NCI-H2196 (cell line): Measurements from ENCODE around the gene AOAH.

Source experiments
- DNase-seq: peaks from one replicate; lab custom pipeline; 2025; ENCODE audit not compliant: unreplicated experiment; lab: John Stamatoyannopoulos, UW

AOAH gene

GRCh38 chr7:36692456-36692855 is 31.8 kb downstream of the AOAH start:
- DNase-seq: no peak

GRCh38 chr7:36691983-36692382 is 32.3 kb downstream of the AOAH start:
- no peak for DNase-seq

DNA sequence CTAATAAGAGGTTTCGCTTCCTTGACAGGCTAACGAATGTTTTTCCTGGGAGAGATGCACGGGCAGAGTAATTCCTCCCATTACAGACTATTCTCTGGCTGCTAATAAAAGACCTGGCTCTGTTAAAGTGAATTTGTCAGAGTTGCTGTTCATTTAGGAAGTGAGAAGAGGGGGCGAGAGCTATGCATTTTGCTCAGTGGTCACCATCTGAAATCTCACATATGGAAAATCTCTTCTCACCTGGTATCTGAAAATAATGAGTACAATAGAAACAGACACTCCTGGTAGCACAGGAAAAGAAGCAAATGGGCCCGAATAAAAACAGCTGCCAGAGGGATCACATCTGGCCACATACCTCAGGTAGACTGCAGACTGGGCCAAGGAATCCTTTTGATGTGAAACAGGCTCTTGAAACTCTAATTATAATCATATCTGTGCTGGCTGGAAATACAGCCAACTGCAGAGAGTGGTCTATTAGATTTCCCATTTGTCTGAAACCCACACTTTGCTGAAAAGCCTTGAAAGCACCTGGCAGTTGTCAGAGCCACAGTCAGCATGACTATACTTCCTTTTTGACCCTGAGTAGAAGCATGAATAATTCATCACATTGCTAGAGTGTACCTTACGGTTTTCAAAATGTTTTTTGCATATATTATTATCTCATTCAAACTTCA is 33.6 kb downstream of the AOAH start:
- DNase-seq: no peak

DNA sequence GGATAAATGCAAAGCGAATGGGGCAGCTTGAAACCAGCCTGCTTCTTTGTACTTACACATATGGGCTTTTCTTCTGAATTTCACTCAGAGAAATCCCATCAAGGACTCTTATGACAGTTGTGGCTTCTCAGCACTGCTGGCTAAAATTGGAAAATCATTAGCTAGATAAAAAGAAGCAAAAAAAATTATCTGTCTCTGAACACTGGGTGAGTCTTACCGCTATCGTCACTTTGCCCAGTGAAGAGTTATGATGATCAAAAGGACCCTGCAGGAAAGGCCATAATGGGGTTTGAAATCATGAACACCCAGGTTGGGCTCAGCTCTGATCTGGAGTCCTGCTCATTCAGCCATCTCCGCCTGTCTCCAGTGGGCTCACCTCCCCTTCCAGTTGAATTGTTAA is 34.3 kb downstream of the AOAH start:
- DNase-seq: no peak

DNA sequence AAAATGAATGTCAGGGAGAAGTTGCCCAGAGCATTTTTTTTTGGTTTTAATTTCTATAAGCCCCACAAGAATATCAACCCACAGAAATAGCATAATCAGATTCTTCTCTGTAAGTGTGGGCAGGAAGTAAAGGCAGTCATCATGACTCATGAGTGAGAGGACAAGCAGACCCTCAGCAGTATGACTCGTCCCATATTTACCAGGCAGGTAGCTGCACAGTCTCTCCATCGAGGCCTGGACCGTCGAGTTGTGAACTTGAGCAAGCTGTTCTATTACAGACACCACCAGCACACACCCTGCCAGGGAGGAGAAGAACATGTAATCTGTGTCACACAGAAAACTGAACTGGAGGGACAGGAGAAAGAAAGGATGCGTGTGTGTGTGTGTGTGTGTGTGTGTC is 37.8 kb downstream of the AOAH start:
- DNase-seq: no peak

DNA sequence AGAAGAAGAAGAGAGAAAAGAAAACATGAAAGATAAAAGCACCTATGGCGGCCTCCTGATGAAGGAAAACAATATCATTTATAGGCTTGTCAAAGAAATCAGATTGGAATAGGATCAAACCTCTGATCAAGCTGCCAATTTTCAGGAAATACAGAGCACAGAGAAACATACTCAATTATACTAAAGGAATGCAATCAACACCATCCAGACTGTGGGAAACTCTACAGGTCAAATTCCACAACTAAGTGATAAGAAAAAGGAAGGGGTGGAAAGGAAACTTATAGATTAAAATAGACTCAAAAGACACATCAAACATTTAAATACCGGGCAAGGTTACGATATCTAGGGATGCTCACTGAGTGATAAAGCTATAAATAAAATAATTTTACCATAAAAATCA is 39.3 kb downstream of the AOAH start:
- no peak for DNase-seq

DNA sequence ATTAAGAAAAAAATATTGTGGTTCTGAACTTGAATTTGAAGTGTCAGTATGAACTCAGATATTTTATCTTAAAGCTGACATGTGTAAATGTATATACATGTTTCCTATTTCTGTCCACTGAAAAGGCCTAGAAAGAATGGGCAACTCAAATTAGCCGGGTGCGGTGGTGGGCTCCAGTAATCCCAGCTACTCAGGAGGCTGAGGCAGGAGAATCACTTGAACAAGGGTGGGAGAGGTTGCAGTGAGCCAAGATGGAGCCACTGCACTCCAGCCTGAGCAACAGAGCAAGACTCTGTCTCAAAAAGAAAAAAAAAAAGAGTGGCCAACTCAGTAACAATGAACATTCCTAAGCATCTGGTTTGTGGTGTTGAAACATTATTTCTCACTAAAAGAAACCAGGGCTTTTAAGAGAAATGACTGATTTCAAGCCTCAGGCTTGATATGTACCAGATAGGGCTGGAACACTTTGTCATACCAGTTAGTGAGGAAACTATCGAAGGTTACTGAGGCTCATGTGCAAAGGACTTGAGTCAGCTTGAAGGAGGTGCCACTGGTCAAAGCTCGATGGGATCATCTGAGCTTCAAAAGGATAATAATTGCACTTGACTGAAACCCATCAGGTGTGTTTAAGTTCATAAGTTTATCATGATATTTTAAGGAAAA is 40.5 kb downstream of the AOAH start:
- no peak for DNase-seq

GRCh38 chr7:36683111-36683510 is 41.2 kb downstream of the AOAH start:
- no peak for DNase-seq

- DNase-seq: no peak
Measured at GRCh38 chr7:36682102-36682501, 42.2 kb downstream of the AOAH start.

- DNase-seq: no peak
Measured at GRCh38 chr7:36677769-36678437, 46.4 kb downstream of the AOAH start.

DNA sequence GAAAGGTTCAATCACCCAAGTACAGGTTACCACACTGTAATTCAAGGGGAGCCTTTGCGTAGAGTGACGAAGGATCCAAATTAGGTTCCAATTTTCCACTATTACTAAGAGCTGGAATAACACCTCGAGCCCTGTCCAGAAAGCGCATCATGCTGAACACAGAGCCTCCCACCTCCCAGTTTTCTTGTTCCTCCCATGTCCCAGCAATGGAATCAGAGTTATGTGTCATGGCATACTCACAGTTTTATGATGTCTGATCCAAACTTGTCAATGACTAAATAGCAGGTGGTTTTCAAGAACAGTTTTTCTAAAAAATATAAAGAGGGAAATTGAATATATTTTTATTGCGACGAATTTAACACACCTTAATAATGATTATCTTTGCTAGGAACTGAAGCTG is 50.6 kb downstream of the AOAH start:
- no peak for DNase-seq

GRCh38 chr7:36671432-36671829 is 52.9 kb downstream of the AOAH start:
- DNase-seq: no peak

DNA sequence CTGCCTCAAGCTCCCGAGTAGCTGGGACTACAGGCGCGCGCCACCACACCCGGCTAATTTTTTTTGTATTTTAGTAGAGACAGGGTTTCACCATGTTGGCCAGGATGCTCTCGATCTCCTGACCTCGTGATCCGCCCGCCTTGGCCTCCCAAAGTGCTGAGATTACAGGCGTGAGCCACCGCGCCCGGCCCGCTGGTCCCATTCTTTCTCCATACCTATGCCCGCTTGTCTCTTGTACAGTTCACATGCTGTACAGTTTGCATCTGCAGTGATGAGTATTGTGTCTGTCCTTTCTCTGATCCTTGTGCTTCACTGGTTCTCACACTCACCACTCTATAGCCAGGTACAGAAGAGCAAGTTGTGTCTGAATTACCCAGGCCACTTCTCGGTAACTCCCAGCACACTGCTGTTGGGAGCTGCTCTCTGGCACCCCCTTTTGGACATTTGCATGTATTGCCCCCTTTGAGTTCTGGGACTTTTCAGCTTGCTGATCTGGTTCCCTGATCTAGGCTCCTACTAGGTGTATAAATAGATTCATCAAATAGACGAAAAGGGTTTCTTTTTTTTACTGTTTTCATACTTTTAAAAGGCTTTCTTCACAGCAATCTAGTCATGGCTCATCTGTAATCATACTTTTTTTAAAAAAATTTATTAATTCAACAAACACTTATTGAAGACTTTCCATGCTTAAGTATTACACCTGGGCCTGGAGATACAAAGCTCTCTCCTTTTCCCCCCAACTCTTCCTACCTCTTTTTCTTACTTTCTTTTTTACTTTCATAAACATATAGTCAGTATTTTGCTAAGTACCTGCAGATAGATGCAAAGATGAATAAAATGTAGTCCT is 53.5 kb downstream of the AOAH start:
- peak; percentile 67 for DNase-seq

DNA sequence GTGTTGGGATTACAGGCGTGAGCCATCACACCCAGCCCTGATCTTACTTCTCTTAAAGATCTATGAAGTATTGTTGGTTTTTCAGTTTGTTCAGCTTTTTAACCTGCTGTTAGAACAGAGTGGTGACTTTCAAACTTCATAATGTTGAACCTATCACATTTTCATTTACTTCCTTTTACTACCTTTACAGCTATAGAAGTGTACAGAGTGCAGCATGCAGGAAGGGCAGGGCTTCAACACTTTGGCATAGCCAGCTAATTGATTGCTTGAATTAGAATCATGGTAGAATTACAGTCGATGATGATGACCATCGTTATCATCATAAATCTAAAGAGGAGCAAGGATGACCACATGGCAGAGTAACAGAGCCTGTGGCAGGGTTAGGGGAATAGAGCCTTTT is 55.5 kb downstream of the AOAH start:
- DNase-seq: no peak

GRCh38 chr7:36668080-36668479 is 56.2 kb downstream of the AOAH start:
- DNase-seq: no peak

DNA sequence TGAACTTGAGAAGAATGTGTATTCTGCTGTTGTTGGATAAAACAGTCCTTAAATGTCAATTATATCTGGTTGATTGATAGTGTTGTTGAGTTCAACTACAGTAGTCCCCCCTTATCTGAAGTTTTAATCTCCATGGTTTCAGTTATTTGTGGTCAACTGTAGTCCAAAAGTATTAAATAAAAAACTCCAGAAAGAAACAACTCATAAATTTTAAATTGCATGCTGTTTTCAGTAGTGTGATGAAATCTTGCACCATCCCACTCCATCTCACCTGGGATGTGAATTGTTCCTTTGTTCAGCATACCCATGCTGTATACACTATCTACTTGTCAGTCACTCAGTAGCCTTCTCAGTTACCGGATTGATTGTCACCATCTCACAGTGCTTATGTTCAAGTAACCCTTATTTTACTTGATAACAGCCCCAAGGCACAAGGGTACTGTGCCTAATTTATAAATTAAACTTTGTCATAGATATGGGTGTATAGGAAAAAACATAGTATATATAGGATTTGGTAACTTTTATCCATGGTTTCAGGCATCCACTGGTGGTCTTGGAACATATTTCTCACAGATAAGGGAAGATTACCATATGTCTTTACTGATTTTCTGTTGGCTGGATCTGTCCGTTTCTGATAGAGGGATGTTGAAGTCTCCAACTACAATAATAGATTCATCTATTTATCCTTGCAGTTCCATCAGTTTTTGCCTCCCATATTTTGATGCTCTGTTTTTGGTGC is 57.1 kb downstream of the AOAH start:
- no peak for DNase-seq

- DNase-seq: no peak
Measured at GRCh38 chr7:36663481-36663880, 60.8 kb downstream of the AOAH start.

DNA sequence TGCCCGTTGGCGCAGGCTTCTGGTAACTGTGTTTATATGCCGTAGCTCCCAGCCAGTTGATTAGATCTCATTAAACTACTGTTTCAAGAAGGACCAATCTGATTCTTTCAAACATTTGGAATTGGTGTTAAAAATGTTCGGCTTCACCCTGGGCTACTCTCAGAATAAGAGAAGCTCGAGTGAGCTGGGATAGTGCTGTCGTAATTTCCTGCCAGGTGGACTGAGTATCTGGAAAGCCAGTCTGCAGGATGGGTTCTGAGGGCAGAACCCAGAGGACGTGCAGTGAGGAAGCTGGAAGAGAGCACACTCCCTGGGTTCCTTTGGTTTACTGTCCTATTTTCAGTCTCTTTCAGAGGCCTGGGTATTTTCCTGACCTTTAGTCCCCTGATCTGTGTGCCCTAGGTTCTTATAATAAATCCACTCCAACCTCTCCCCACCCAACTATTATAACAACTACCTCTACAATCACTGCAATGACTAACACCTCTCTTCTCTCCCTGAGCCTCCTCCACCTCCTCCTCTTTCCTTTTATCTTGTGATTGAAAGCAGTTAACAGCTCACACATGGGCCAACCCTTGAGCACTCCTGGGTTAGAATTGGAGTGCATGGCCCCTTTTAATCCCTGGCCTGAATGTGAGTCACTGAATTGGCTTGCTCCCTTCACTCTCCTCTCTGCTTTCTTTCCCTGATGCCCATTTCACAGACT is 63.0 kb downstream of the AOAH start:
- no peak for DNase-seq

DNA sequence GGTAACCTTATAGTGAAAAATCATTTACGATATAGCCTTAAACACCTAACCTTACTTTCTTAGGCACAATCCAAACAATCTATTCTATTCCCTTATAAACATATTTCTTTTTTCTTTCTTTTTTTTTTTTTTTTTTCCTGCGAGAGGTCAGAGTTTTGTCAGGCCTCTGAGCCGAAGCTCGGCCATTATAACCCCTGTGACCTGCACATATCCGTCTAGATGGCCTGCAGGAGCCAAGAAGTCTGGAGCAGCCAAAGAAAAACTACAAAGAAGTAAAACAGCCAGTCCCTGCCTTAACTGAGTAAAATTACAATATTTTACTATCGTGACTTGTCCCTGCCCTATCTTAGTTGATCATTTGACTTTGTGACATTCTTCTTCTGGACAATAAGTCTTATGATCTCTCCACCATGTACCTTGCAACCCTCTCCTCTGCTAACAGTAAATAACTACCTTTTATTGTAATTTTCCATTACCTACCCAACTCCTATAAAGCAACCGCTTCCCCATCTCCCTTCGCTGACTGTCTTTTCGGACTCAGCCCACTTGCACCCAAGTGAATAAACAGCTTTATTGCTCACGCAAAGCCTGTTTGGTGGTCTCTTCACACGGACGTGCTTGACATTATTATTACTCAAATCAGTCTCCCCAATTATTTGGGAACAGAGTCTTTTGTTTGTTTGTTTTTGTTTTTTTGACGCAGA is 64.5 kb downstream of the AOAH start:
- no peak for DNase-seq

- no peak for DNase-seq
Measured at GRCh38 chr7:36659172-36659516, 65.2 kb downstream of the AOAH start.
